PC-3 (cell line): ENCODE measurements around the gene NDUFB10.

Experiments used
- EZH2 ChIP-seq: fragments of 300-600 bp; sonication (generic); IDR thresholded peaks from one replicate; pipeline ENCODE4 v1.6.1; 2017; ENCODE audit warnings: antibody characterized with exemption, mild to moderate bottlenecking, low read length; ENCODE audit not compliant: unreplicated experiment
- EZH2phosphoT487 ChIP-seq: fragments of 300-600 bp; sonication (generic); IDR thresholded peaks from 2 replicates; pipeline ENCODE4 v1.6.1; 2018; ENCODE audit warnings: mild to moderate bottlenecking, antibody characterized with exemption, low read length, borderline replicate concordance
- TF ChIP-seq, protein P1 (sequence below): fragments of 300-600 bp; sonication (generic); conservative IDR thresholded peaks from 2 replicates; pipeline ENCODE4 v1.5.1; 2017; ENCODE audit warnings: antibody characterized with exemption, low read depth, mild to moderate bottlenecking, low read length

DNA sequence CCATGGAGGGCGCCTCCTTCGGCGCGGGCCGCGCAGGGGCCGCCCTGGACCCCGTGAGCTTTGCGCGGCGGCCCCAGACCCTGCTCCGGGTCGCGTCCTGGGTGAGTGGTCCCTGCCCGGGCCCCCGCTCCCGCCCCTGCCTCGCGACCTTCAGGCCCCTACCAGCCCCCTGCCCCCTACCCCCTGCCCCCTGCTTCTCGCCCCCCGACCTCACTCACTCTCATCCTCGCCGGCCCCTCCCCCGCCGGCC is 30.7 kb downstream of the NDUFB10 start:
- TF ChIP-seq, protein P1, sequence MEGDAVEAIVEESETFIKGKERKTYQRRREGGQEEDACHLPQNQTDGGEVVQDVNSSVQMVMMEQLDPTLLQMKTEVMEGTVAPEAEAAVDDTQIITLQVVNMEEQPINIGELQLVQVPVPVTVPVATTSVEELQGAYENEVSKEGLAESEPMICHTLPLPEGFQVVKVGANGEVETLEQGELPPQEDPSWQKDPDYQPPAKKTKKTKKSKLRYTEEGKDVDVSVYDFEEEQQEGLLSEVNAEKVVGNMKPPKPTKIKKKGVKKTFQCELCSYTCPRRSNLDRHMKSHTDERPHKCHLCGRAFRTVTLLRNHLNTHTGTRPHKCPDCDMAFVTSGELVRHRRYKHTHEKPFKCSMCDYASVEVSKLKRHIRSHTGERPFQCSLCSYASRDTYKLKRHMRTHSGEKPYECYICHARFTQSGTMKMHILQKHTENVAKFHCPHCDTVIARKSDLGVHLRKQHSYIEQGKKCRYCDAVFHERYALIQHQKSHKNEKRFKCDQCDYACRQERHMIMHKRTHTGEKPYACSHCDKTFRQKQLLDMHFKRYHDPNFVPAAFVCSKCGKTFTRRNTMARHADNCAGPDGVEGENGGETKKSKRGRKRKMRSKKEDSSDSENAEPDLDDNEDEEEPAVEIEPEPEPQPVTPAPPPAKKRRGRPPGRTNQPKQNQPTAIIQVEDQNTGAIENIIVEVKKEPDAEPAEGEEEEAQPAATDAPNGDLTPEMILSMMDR, result no peak
- TF ChIP-seq EZH2phosphoT487 (no peak), EZH2 (no peak)
